Vagina (tissue), 2 donors: ENCODE measurements around the gene ARHGAP40. TPM values are rescaled to one million over a fixed set of nuclear protein-coding genes. Genes with fewer than 3 reads are reported as not detected.

ENCODE experiments used
- DNase-seq, 2 donors: peaks; one replicate each; pipeline ENCODE4 v3.0.0-alpha.2; 2017; ENCODE audit errors: extremely low spot score in 2 of 2
- H3K27ac ChIP-seq: fragments of 200-600 bp; sonication (generic); one replicate; pipeline ENCODE4 v1.5.1; 2019
- H3K27me3 ChIP-seq: fragments of 200-600 bp; sonication (generic); one replicate; pipeline ENCODE4 v1.5.1; 2019
- H3K36me3 ChIP-seq, 2 donors: fragments of 200-600 bp; sonication (generic); one replicate each; pipeline ENCODE4 v1.5.1; 2017 to 2019
- H3K4me1 ChIP-seq: fragments of 200-600 bp; sonication (generic); one replicate; pipeline ENCODE4 v1.5.1; 2019
- H3K4me3 ChIP-seq, 2 donors: fragments of 200-600 bp; sonication (generic); 1 replicate in 1 of 2; 2 replicates in 1 of 2; pipeline ENCODE4 v1.5.1; 2016 to 2019
- H3K9me3 ChIP-seq: fragments of 200-600 bp; sonication (generic); one replicate; pipeline ENCODE4 v1.5.1; 2019
- CTCF ChIP-seq, 3 experiments: fragments of 450-650 bp in 2 of 3; fragments of 200-600 bp in 1 of 3; sonication (generic) in 1 of 3; IDR thresholded peaks; one replicate each; pipeline ENCODE4 v1.5.1; 2017 to 2019; ENCODE audit warnings: antibody characterized with exemption in 3 of 3, mild to moderate bottlenecking in 2 of 3, moderate library complexity in 2 of 3
- POLR2A ChIP-seq, 2 donors: fragments of 450-650 bp; IDR thresholded peaks; one replicate each; pipeline ENCODE4 v1.6.1; 2017; ENCODE audit warnings: antibody characterized with exemption in 2 of 2, mild to moderate bottlenecking in 2 of 2, moderate library complexity in 2 of 2
- POLR2AphosphoS5 ChIP-seq, 2 donors: sonication (generic); formaldehyde crosslinking; IDR thresholded peaks; one replicate each; pipeline ENCODE4 v1.9.0; 2017; ENCODE audit warnings: antibody characterized with exemption in 2 of 2, mild to moderate bottlenecking in 2 of 2, low read depth in 1 of 2; ENCODE audit not compliant: insufficient read depth in 1 of 2
- intact Hi-C: fragments of 100-400 bp; cut with DNase I; formaldehyde crosslinking; loops from one replicate; pipeline ENCODE4 v1.15.1; 2023
- total RNA-seq: library from RNA; depleted of rRNA; stranded (reverse); fragments of >200 nt; gene quantifications from one replicate; pipeline ENCODE4 v1.2.3, GENCODE V29; 2016

ARHGAP40 gene
- total RNA-seq, 1 donor from 2014 or later: 21.9 TPM

GRCh38 chr20:38669688-38670087, 68.1 kb downstream of the ARHGAP40 start:
- Histone ChIP-seq H3K36me3 (no peaks in the 10 kb centered on the region), H3K4me1 (peaks cover 12% of the 10 kb centered on the region), H3K9me3 (no peaks in the 10 kb centered on the region), H3K27me3 (no peaks in the 10 kb centered on the region), H3K27ac (no peak overlapping the region), H3K4me3 (no peak overlapping the region)
- TF ChIP-seq POLR2A (IDR thresholded peaks at IDR 0.05) (no peak), POLR2AphosphoS5 (IDR thresholded peaks at IDR 0.05; ENCODE audit: insufficient read depth in 1 of 2, low read depth in 1 of 2) (no peak), CTCF (IDR thresholded peaks at IDR 0.05) (no peak)
- DNase-seq: no peak
- intact Hi-C loops: no loop called here

DNA sequence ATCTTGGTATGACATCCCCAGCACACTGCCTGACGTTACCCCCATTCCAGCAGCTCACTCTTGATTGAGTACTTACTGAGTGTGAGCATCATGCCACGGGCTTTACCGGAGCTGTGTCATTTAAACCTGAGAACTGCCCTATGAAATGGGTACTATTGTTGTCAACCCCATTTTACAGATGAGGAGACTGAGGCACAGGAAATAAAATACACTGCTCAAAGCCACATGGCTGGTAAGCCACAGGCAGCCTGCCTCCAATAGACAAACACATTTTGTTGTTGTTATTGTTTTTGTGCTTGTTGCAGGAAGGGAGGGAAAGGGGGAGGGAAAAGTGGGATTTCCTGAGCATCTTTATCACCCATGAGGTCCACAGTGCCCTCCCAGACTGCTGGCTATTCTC, 69.2 kb downstream of the ARHGAP40 start:
- H3K27ac ChIP-seq: no peak overlapping the region
- peaks cover 12% of the 10 kb centered on the region for H3K4me1 ChIP-seq
- TF ChIP-seq POLR2AphosphoS5 (IDR thresholded peaks at IDR 0.05; ENCODE audit: insufficient read depth in 1 of 2, low read depth in 1 of 2): no peak
- no peak for TF ChIP-seq POLR2A (IDR thresholded peaks at IDR 0.05)
- no peak for TF ChIP-seq CTCF (IDR thresholded peaks at IDR 0.05)
- H3K9me3 ChIP-seq: no peaks in the 10 kb centered on the region
- intact Hi-C loops: no loop called here
- no peak overlapping the region for H3K4me3 ChIP-seq
- DNase-seq: no peak
- no peaks in the 10 kb centered on the region for H3K36me3 ChIP-seq
- H3K27me3 ChIP-seq: no peaks in the 10 kb centered on the region

GRCh38 chr20:38671186-38671585, 69.6 kb downstream of the ARHGAP40 start:
- Histone ChIP-seq H3K9me3 (no peaks in the 10 kb centered on the region), H3K36me3 (no peaks in the 10 kb centered on the region), H3K4me1 (peaks cover 12% of the 10 kb centered on the region), H3K4me3 (no peak overlapping the region), H3K27ac (no peak overlapping the region), H3K27me3 (no peaks in the 10 kb centered on the region)
- TF ChIP-seq CTCF (IDR thresholded peaks at IDR 0.05) (no peak), POLR2A (IDR thresholded peaks at IDR 0.05) (no peak), POLR2AphosphoS5 (IDR thresholded peaks at IDR 0.05; ENCODE audit: insufficient read depth in 1 of 2, low read depth in 1 of 2) (no peak)
- DNase-seq: no peak
- intact Hi-C loops: no loop called here

DNA sequence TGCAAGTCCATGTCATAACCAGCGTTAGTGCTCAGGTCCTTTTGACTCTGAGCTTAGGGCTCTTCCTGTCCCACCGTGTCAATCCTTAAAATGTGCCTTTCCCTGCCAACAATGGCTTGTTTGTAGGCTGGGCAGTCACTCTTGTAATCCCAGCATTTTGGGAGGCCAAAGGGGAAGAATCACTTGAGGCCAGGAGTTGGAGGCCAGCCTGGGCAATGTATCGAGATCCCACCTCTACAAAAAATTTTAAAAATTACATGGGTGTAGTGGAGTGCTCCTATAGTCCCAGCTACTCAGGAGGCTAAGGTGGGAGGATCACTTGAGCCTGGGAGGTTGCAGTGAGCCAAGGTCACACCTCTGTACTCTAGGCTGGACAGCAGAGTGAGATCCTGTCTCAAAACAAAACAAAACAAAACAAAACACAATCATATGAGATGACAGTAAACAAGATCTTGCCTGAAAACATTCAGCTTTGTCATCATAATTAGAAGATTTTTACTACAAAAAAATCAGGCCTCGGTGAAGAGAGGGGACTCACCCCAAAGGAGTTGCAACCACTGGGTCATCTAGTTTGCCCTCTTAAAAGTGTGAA, 70.2 kb downstream of the ARHGAP40 start:
- Histone ChIP-seq H3K27me3 (no peaks in the 10 kb centered on the region), H3K4me1 (peaks cover 12% of the 10 kb centered on the region), H3K27ac (no peak overlapping the region), H3K4me3 (no peak overlapping the region), H3K36me3 (no peaks in the 10 kb centered on the region), H3K9me3 (no peaks in the 10 kb centered on the region)
- intact Hi-C loops: no loop called here
- no peak for DNase-seq
- TF ChIP-seq POLR2AphosphoS5 (IDR thresholded peaks at IDR 0.05; ENCODE audit: insufficient read depth in 1 of 2, low read depth in 1 of 2) (no peak), POLR2A (IDR thresholded peaks at IDR 0.05) (no peak), CTCF (IDR thresholded peaks at IDR 0.05) (no peak)

DNA sequence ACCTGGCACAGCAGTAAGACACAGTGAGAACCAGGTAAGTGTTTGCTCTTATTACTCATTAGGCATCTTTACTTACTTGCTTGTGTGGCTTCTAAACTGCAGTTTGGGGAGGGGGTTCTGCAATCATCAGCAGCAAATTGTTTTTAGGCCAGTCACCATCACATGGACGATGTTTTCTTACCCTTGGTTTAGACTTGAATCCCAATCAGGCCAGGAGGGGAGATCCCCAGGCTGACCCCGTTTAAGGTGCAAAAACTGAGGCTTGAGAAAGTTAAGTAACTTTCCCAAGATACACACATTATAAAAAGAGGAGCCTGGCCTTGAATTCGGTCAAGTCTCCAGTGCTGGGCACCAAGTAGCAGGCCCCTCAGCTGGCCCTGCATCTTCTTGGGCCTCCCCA, 70.9 kb downstream of the ARHGAP40 start:
- no peak for DNase-seq
- H3K27ac ChIP-seq: no peak overlapping the region
- no peak overlapping the region for H3K4me3 ChIP-seq
- no peaks in the 10 kb centered on the region for H3K27me3 ChIP-seq
- peaks cover 12% of the 10 kb centered on the region for H3K4me1 ChIP-seq
- H3K36me3 ChIP-seq: no peaks in the 10 kb centered on the region
- intact Hi-C loops: no loop called here
- TF ChIP-seq POLR2AphosphoS5 (IDR thresholded peaks at IDR 0.05; ENCODE audit: insufficient read depth in 1 of 2, low read depth in 1 of 2) (no peak), CTCF (IDR thresholded peaks at IDR 0.05) (no peak), POLR2A (IDR thresholded peaks at IDR 0.05) (no peak)
- no peaks in the 10 kb centered on the region for H3K9me3 ChIP-seq
